H9 (cell line): Measurements from ENCODE around the gene C6orf62. TPM values are rescaled to one million over a fixed set of nuclear protein-coding genes. Genes with fewer than 3 reads are reported as not detected.

Experiments used
- DNase-seq: peaks from one replicate; pipeline ENCODE4 v3.0.0-alpha.2; 2017
- H2AFZ ChIP-seq: one replicate; pipeline ENCODE4 v1.6.1; 2013; ENCODE audit warnings: mild to moderate bottlenecking, low read length, control low read depth, moderate library complexity
- H2AK5ac ChIP-seq: 2 replicates; pipeline ENCODE4 v1.6.1; 2013; ENCODE audit warnings: low read length, control low read depth, mixed read lengths; ENCODE audit not compliant: insufficient read length
- H2BK120ac ChIP-seq: one replicate; pipeline ENCODE4 v1.6.1; 2013; ENCODE audit warnings: low read depth, mild to moderate bottlenecking, low read length, control low read depth, inconsistent platforms; ENCODE audit not compliant: poor library complexity, severe bottlenecking
- H2BK12ac ChIP-seq: 2 replicates; pipeline ENCODE4 v1.6.1; 2013; ENCODE audit warnings: low read length, control low read depth, mixed read lengths, low read depth; ENCODE audit not compliant: insufficient read length
- H2BK15ac ChIP-seq: 2 replicates; pipeline ENCODE4 v1.6.1; 2013; ENCODE audit warnings: low read depth, low read length, control low read depth
- H2BK20ac ChIP-seq: one replicate; pipeline ENCODE4 v1.6.1; 2013; ENCODE audit warnings: low read depth, mild to moderate bottlenecking, low read length, control low read depth, inconsistent platforms; ENCODE audit not compliant: poor library complexity, severe bottlenecking
- H2BK5ac ChIP-seq: 2 replicates; pipeline ENCODE4 v1.6.1; 2013; ENCODE audit warnings: low read length, control low read depth, mixed read lengths; ENCODE audit not compliant: insufficient read length
- H3K14ac ChIP-seq: 2 replicates; pipeline ENCODE4 v1.6.1; 2013; ENCODE audit warnings: low read length, control low read depth; ENCODE audit not compliant: insufficient read depth
- H3K18ac ChIP-seq: 2 replicates; pipeline ENCODE4 v1.6.1; 2013; ENCODE audit warnings: low read depth, mild to moderate bottlenecking, mixed read lengths, low read length, control low read depth; ENCODE audit not compliant: insufficient read length
- H3K23ac ChIP-seq: 2 replicates; pipeline ENCODE4 v1.6.1; 2013; ENCODE audit warnings: low read length, control low read depth, mixed read lengths, low read depth; ENCODE audit not compliant: insufficient read length
- H3K23me2 ChIP-seq: 2 replicates; pipeline ENCODE4 v1.6.1; 2013; ENCODE audit warnings: low read depth, mild to moderate bottlenecking, mixed read lengths, low read length, control low read depth; ENCODE audit not compliant: insufficient read length, poor library complexity, severe bottlenecking
- H3K27ac ChIP-seq: 2 replicates; pipeline ENCODE4 v1.5.1; 2013; ENCODE audit warnings: low read length, control low read depth, mixed read lengths, low read depth; ENCODE audit not compliant: insufficient read length
- H3K27me3 ChIP-seq: 2 replicates; pipeline ENCODE4 v1.6.1; 2013; ENCODE audit warnings: low read length, control low read depth, inconsistent platforms; ENCODE audit not compliant: insufficient read depth
- H3K4ac ChIP-seq: 2 replicates; pipeline ENCODE4 v1.6.1; 2013; ENCODE audit warnings: low read depth, mild to moderate bottlenecking, control low read depth, inconsistent platforms, low read length, moderate library complexity
- H3K4me1 ChIP-seq: 2 replicates; pipeline ENCODE4 v1.6.1; 2013; ENCODE audit warnings: low read length, control low read depth, inconsistent platforms; ENCODE audit not compliant: insufficient read depth
- H3K4me2 ChIP-seq: 2 replicates; pipeline ENCODE4 v1.6.1; 2013; ENCODE audit warnings: low read length, control low read depth, mixed read lengths; ENCODE audit not compliant: insufficient read length, insufficient read depth
- H3K56ac ChIP-seq: 2 replicates; pipeline ENCODE4 v1.6.1; 2013; ENCODE audit warnings: low read depth, mild to moderate bottlenecking, mixed read lengths, low read length, control low read depth; ENCODE audit not compliant: insufficient read length
- H3K79me1 ChIP-seq: 2 replicates; pipeline ENCODE4 v1.6.1; 2013; ENCODE audit warnings: low read depth, mild to moderate bottlenecking, moderate library complexity, low read length, control low read depth, inconsistent platforms; ENCODE audit not compliant: insufficient read depth, poor library complexity, severe bottlenecking
- H3K79me2 ChIP-seq: 2 replicates; pipeline ENCODE4 v1.6.1; 2013; ENCODE audit warnings: low read length, control low read depth, inconsistent platforms; ENCODE audit not compliant: insufficient read depth
- H3K9ac ChIP-seq: 2 replicates; pipeline ENCODE4 v1.6.1; 2013; ENCODE audit warnings: low read length, control low read depth, mixed read lengths; ENCODE audit not compliant: insufficient read length; ENCODE audit errors: extremely low read depth
- H3K9me3 ChIP-seq: one replicate; pipeline ENCODE4 v1.6.1; 2013; ENCODE audit warnings: low read depth, low read length, inconsistent platforms; ENCODE audit not compliant: control insufficient read depth
- H3T11ph ChIP-seq: one replicate; pipeline ENCODE4 v1.6.1; 2013; ENCODE audit warnings: mild to moderate bottlenecking, low read length, control low read depth, inconsistent platforms
- H4K20me1 ChIP-seq: one replicate; pipeline ENCODE4 v1.6.1; 2013; ENCODE audit not compliant: control insufficient read depth, insufficient read length, insufficient read depth
- H4K5ac ChIP-seq: 2 replicates; pipeline ENCODE4 v1.6.1; 2013; ENCODE audit warnings: low read depth, mild to moderate bottlenecking, mixed read lengths, low read length, control low read depth; ENCODE audit not compliant: insufficient read length
- H4K8ac ChIP-seq: replicated peaks from 2 replicates; pipeline ENCODE4 v1.6.1; 2013; ENCODE audit warnings: low read length, control low read depth, mixed read lengths, low read depth; ENCODE audit not compliant: insufficient read length
- H4K91ac ChIP-seq: 2 replicates; pipeline ENCODE4 v1.6.1; 2013; ENCODE audit warnings: low read depth, mild to moderate bottlenecking, moderate library complexity, mixed read lengths, low read length, control low read depth; ENCODE audit not compliant: insufficient read length
- H3K27ac Mint-ChIP-seq, 3 experiments: 2 replicates in 2 of 3; 3 replicates in 1 of 3; pipeline ENCODE4 v1.8.0; 2020 to 2021; ENCODE audit warnings: mixed read lengths in 3 of 3, mild to moderate bottlenecking in 1 of 3, moderate library complexity in 1 of 3
- H3K27me3 Mint-ChIP-seq: 2 replicates; pipeline ENCODE4 v1.8.0; 2021; ENCODE audit warnings: low read depth, mild to moderate bottlenecking, moderate library complexity, mixed read lengths
- H3K36me3 Mint-ChIP-seq, 3 experiments: 2 replicates in 2 of 3; 3 replicates in 1 of 3; pipeline ENCODE4 v1.8.0; 2020 to 2021; ENCODE audit warnings: low read depth in 3 of 3, mixed read lengths in 3 of 3; ENCODE audit not compliant: insufficient read depth in 1 of 3
- H3K4me1 Mint-ChIP-seq, 2 experiments: 2 replicates each; pipeline ENCODE4 v1.8.0; 2020; ENCODE audit warnings: mixed read lengths in 2 of 2
- H3K4me3 Mint-ChIP-seq, 2 experiments: 2 replicates in 1 of 2; 3 replicates in 1 of 2; pipeline ENCODE4 v1.8.0; 2020 to 2021; ENCODE audit warnings: mild to moderate bottlenecking in 2 of 2, mixed read lengths in 2 of 2, moderate library complexity in 1 of 2
- H3K9me3 Mint-ChIP-seq, 2 experiments: 2 replicates in 1 of 2; 3 replicates in 1 of 2; pipeline ENCODE4 v1.8.0; 2020; ENCODE audit warnings: mild to moderate bottlenecking in 2 of 2, mixed read lengths in 2 of 2, moderate library complexity in 1 of 2
- CTCF ChIP-seq: fragments of 200-600 bp; sonication (generic); conservative IDR thresholded peaks from 3 replicates; pipeline ENCODE4 v1.8.0; 2021; ENCODE audit warnings: antibody characterized with exemption, mild to moderate bottlenecking
- WGBS: extraction: QIAGEN DNeasy Blood & Tissue Kit; methylation state at CpG from one replicate; pipeline ENCODE4 v1.1.7; 2013; ENCODE audit warnings: missing lambda C conversion rate, low lambda C conversion rate, mixed read lengths; ENCODE audit not compliant: insufficient read length; ENCODE audit errors: extremely low coverage; 5-methylcytosine and 5-hydroxymethylcytosine counted together
- total RNA-seq: library from RNA; stranded (reverse); gene quantifications from 2 replicates; pipeline ENCODE4 v1.2.1, GENCODE V29; 2021

The C6orf62 gene
- total RNA-seq, 1 experiment from 2014 or later, result 125 TPM

DNA sequence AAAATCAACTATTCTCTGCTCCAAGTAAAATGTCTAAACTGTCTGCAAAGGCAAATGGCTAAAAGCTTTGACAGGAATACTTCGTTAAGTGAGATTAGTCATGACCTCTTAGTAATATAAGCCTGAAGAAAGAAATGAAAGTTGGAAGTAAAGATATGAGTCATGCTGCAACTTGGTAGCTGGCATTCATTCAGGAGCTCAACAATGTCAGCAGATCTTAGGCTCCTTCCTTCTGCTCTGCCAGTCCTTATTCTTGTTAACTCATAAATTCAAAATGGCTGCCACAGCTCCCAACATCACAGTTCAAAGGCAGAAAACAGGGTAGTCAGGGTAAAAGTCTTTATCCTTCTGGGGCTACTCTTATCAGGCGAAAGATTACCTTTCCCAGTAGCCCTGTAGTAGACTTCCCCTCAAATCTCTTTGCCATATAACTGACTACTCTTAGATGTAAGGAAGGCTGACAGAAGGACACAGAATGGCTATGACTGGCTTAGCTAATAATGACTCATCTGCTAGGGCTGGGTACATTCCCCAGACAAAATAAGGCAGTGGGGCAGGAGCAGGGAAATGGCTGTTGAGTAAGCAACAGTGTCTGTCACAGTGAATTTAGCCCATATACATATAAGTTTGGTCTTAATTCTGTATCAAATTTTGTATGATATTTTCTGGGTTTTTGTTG is 24.4 kb upstream of the C6orf62 start:
- Histone ChIP-seq H2BK15ac (no peak overlapping the region), H2BK12ac (no peak overlapping the region), H3K27me3 (no peaks in the 10 kb centered on the region), H3K23me2 (no peaks in the 10 kb centered on the region), H3K4me2 (no peak overlapping the region), H4K20me1 (no peaks in the 10 kb centered on the region), H3K27ac (no peak overlapping the region), H3K4me1 (no peaks in the 10 kb centered on the region), H3K18ac (no peak overlapping the region), H3K9me3 (no peaks in the 10 kb centered on the region), H4K8ac (no peak overlapping the region), H3K9ac (no peak overlapping the region), H3K79me2 (no peaks in the 10 kb centered on the region), H3K56ac (no peak overlapping the region), H3T11ph (no peak overlapping the region), H4K5ac (no peak overlapping the region), H2AFZ (peak overlapping the region; percentile 11), H2AK5ac (no peak overlapping the region), H4K91ac (no peak overlapping the region), H2BK5ac (no peak overlapping the region), H2BK120ac (no peak overlapping the region), H3K79me1 (no peaks in the 10 kb centered on the region), H2BK20ac (no peak overlapping the region), H3K23ac (no peak overlapping the region), H3K4ac (no peak overlapping the region), H3K14ac (no peak overlapping the region)
- Mint-ChIP-seq H3K4me1 (no peaks in the 10 kb centered on the region), H3K4me3 (no peak overlapping the region), H3K27me3 (no peaks in the 10 kb centered on the region; the same call in 1 of the 2 replicates), H3K9me3 (no peaks in the 10 kb centered on the region), H3K36me3 (no peaks in the 10 kb centered on the region), H3K27ac (no peak overlapping the region)
- TF ChIP-seq CTCF, result no peak
- DNase-seq, result no peak
- WGBS, result no CpG with 5 or more reads among the region's 2 CpGs
